MM.1S (cell line): ENCODE results near the gene FEM1A.

Experiments
- DNase-seq: peaks from one replicate; pipeline ENCODE4 v3.0.0-alpha.2; 2015
- H2AFZ ChIP-seq: fragments of 300-600 bp; sonication (generic); 2 replicates; pipeline ENCODE4 v1.6.0; 2016; ENCODE audit warnings: antibody characterized with exemption, low read length
- H3F3A ChIP-seq: fragments of 300-600 bp; sonication (generic); 2 replicates; pipeline ENCODE4 v1.6.1; 2016; ENCODE audit warnings: mild to moderate bottlenecking, antibody characterized with exemption, low read length, moderate library complexity, mixed read lengths; ENCODE audit not compliant: insufficient read depth
- H3K27ac ChIP-seq: fragments of 300-600 bp; sonication (generic); 2 replicates; pipeline ENCODE4 v1.5.1; 2016; ENCODE audit warnings: mild to moderate bottlenecking, low read length
- H3K27me3 ChIP-seq: fragments of 300-600 bp; sonication (generic); replicated peaks from 2 replicates; pipeline ENCODE4 v1.6.0; 2016; ENCODE audit warnings: low read length; ENCODE audit not compliant: insufficient read depth
- H3K36me3 ChIP-seq: fragments of 300-600 bp; sonication (generic); replicated peaks from 2 replicates; pipeline ENCODE4 v1.6.1; 2016; ENCODE audit warnings: mild to moderate bottlenecking, low read length, mixed read lengths; ENCODE audit not compliant: insufficient read depth
- H3K4me1 ChIP-seq: fragments of 300-600 bp; sonication (generic); 2 replicates; pipeline ENCODE4 v1.6.1; 2016; ENCODE audit warnings: low read length, mixed read lengths
- H3K4me2 ChIP-seq: fragments of 300-600 bp; sonication (generic); 2 replicates; pipeline ENCODE4 v1.6.0; 2016; ENCODE audit warnings: low read depth, low read length
- H3K4me3 ChIP-seq: fragments of 300-600 bp; sonication (generic); 2 replicates; pipeline ENCODE4 v1.5.1; 2016; ENCODE audit warnings: low read length, mixed read lengths
- H3K79me2 ChIP-seq: fragments of 300-600 bp; sonication (generic); 2 replicates; pipeline ENCODE4 v1.6.1; 2016; ENCODE audit warnings: mixed run types, low read length, mixed read lengths
- H3K9ac ChIP-seq: fragments of 300-600 bp; sonication (generic); 2 replicates; pipeline ENCODE4 v1.6.1; 2016; ENCODE audit warnings: low read length, mixed read lengths
- H3K9me2 ChIP-seq: fragments of 300-600 bp; sonication (generic); replicated peaks from 2 replicates; pipeline ENCODE4 v1.6.1; 2016; ENCODE audit warnings: mild to moderate bottlenecking, low read length, mixed read lengths; ENCODE audit not compliant: insufficient read depth
- H3K9me3 ChIP-seq: fragments of 300-600 bp; sonication (generic); replicated peaks from 2 replicates; pipeline ENCODE4 v1.6.1; 2016; ENCODE audit warnings: mild to moderate bottlenecking, low read length, mixed read lengths; ENCODE audit not compliant: insufficient read depth
- H4K20me1 ChIP-seq: fragments of 300-600 bp; sonication (generic); 2 replicates; pipeline ENCODE4 v1.6.1; 2016; ENCODE audit warnings: mild to moderate bottlenecking, low read length, moderate library complexity, mixed read lengths; ENCODE audit not compliant: insufficient read depth
- CTCF ChIP-seq: fragments of 300-600 bp; sonication (generic); IDR thresholded peaks from 2 replicates; pipeline ENCODE4 v1.5.1; 2016; ENCODE audit warnings: antibody characterized with exemption, low read length, mixed read lengths
- EZH2 ChIP-seq: fragments of 300-600 bp; sonication (generic); optimal IDR thresholded peaks from 2 replicates; pipeline ENCODE3; 2017; ENCODE audit warnings: low read depth, mild to moderate bottlenecking, antibody characterized with exemption, low read length, mixed read lengths
- EZH2phosphoT487 ChIP-seq: fragments of 300-600 bp; sonication (generic); IDR thresholded peaks from 2 replicates; pipeline ENCODE4 v1.6.1; 2018; ENCODE audit warnings: antibody characterized with exemption, low read length

FEM1A gene

GRCh38 chr19:4764393-4764660 lies 27.2 kb upstream of the FEM1A start:
- peaks cover 6% of the 10 kb centered on the region for H3F3A ChIP-seq
- no peak overlapping the region for H3K9ac ChIP-seq
- no peaks in the 10 kb centered on the region for H3K36me3 ChIP-seq
- DNase-seq = no peak
- no peak for TF ChIP-seq CTCF
- TF ChIP-seq EZH2 = no peak
- TF ChIP-seq EZH2phosphoT487 = no peak
- no peaks in the 10 kb centered on the region for H3K9me2 ChIP-seq
- H3K27me3 ChIP-seq = peaks cover 72% of the 10 kb centered on the region
- no peaks in the 10 kb centered on the region for H4K20me1 ChIP-seq
- no peak overlapping the region for H2AFZ ChIP-seq
- no peak overlapping the region for H3K27ac ChIP-seq
- no peaks in the 10 kb centered on the region for H3K9me3 ChIP-seq
- no peak overlapping the region for H3K4me2 ChIP-seq
- no peak overlapping the region for H3K4me3 ChIP-seq
- H3K79me2 ChIP-seq = no peaks in the 10 kb centered on the region
- no peaks in the 10 kb centered on the region for H3K4me1 ChIP-seq

GRCh38 chr19:4768934-4769777 lies 22.4 kb upstream of the FEM1A start:
- no peaks in the 10 kb centered on the region for H3K4me1 ChIP-seq
- no peak overlapping the region for H3K9ac ChIP-seq
- H3K79me2 ChIP-seq = no peaks in the 10 kb centered on the region
- H3F3A ChIP-seq = peaks cover 11% of the 10 kb centered on the region
- no peak overlapping the region for H3K4me3 ChIP-seq
- H3K27me3 ChIP-seq = peaks cover 46% of the 10 kb centered on the region
- H3K9me2 ChIP-seq = no peaks in the 10 kb centered on the region
- no peak for TF ChIP-seq CTCF
- no peak for TF ChIP-seq EZH2
- H4K20me1 ChIP-seq = no peaks in the 10 kb centered on the region
- H3K4me2 ChIP-seq = no peak overlapping the region
- no peak overlapping the region for H2AFZ ChIP-seq
- H3K36me3 ChIP-seq = no peaks in the 10 kb centered on the region
- no peaks in the 10 kb centered on the region for H3K9me3 ChIP-seq
- peak; percentile 86 for DNase-seq
- no peak overlapping the region for H3K27ac ChIP-seq

- Histone ChIP-seq H3K9ac (no peak overlapping the region), H3K4me2 (no peak overlapping the region)
Observed at GRCh38 chr19:4772566-4772965, 19.0 kb upstream of the FEM1A start.

More at GRCh38 chr19:4772566-4772965, 19.0 kb upstream of the FEM1A start:
- Histone ChIP-seq H3K36me3 (no peaks in the 10 kb centered on the region), H3K9me2 (no peaks in the 10 kb centered on the region), H3F3A (peaks cover 11% of the 10 kb centered on the region), H3K4me3 (no peak overlapping the region), H3K79me2 (no peaks in the 10 kb centered on the region), H3K9me3 (no peaks in the 10 kb centered on the region), H2AFZ (no peak overlapping the region), H4K20me1 (no peaks in the 10 kb centered on the region), H3K27me3 (peaks cover 53% of the 10 kb centered on the region), H3K27ac (no peak overlapping the region), H3K4me1 (no peaks in the 10 kb centered on the region)
- TF ChIP-seq EZH2 (no peak), EZH2phosphoT487 (no peak), CTCF (no peak)
- DNase-seq = no peak
